GM12878 (cell line): ENCODE measurements around the gene TADA1.

Source experiments
- ATF7 ChIP-seq: fragments of 450-650 bp; IDR thresholded peaks from 2 replicates; pipeline ENCODE4 v1.6.1; 2016; ENCODE audit warnings: low read depth, mild to moderate bottlenecking
- FOXM1 ChIP-seq: IDR thresholded peaks from 2 replicates; pipeline ENCODE4 v1.6.1; 2012; ENCODE audit warnings: low read depth, mild to moderate bottlenecking, inconsistent platforms, low read length, moderate library complexity
- TARDBP ChIP-seq: IDR thresholded peaks from 2 replicates; pipeline ENCODE4 v1.6.1; 2016; ENCODE audit warnings: borderline replicate concordance
- ZZZ3 ChIP-seq: IDR thresholded peaks from 2 replicates; pipeline ENCODE4 v1.6.1; 2011; ENCODE audit warnings: low read depth; ENCODE audit not compliant: control insufficient read depth, insufficient read length

- TF ChIP-seq TARDBP (no peak), ATF7 (no peak), FOXM1 (no peak), ZZZ3 (no peak)
Observed at GRCh38 chr1:166858726-166859419, 17.2 kb downstream of the TADA1 start.
